Endometrium (tissue), 2 donors: ENCODE results near the gene GAGE10.

Experiments
- FAIRE-seq: peaks from 2 replicates; lab custom pipeline; 2012; peaks lifted over from hg19 to GRCh38; lab: Jason Lieb, UNC
- donor health status: control.
- donor health status: control.

GAGE10 gene, protein sequence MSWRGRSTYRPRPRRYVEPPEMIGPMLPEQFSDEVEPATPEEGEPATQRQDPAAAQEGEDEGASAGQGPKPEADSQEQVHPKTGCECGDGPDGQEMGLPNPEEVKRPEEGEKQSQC

DNA sequence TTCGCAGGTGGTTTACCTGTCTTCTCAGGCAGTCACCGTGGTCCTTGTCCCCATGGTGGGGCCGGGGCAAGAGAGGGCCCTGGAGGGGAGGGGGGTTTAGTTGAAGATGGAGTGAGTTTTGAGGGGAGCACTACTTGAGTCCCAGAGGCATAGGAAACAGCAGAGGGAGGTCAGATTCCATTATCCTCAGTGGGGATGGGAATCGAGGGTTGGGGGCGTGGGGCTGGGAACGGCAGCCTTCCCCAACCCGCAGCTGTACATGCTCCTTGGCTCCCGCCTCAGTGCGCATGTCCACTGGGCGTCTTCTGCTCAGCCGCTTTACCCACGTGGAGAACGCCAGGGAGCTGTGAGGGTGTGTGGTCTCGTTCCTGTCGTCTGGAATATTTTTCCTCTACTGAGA lies at the start of gene GAGE10:
Gene GAGE10 (plus strand): TSS at position 301 of the 400 bp plus-strand sequence. CDS start 1,214 bp downstream, outside the sequence.
- no peak for FAIRE-seq

DNA sequence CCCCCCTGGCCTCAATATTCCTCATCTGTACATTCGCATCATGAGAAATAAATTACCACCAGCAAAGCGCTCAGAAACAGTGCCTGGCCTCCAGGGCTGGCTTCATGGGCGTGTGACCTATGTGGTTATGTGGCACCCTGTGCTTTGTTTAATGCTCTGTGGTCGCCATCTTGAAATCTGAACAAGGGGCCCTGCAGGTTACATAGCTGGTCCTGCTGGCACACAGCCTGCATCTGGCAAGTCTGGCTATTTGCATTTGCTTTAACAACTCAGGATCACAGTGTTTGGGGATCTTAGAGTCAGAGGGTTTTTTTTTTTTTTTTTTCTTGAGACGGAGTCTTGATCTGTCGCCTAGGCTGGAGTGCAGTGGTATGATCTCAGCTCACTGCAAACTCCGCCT lies 48.8 kb upstream of the GAGE10 start:
- FAIRE-seq = no peak

DNA sequence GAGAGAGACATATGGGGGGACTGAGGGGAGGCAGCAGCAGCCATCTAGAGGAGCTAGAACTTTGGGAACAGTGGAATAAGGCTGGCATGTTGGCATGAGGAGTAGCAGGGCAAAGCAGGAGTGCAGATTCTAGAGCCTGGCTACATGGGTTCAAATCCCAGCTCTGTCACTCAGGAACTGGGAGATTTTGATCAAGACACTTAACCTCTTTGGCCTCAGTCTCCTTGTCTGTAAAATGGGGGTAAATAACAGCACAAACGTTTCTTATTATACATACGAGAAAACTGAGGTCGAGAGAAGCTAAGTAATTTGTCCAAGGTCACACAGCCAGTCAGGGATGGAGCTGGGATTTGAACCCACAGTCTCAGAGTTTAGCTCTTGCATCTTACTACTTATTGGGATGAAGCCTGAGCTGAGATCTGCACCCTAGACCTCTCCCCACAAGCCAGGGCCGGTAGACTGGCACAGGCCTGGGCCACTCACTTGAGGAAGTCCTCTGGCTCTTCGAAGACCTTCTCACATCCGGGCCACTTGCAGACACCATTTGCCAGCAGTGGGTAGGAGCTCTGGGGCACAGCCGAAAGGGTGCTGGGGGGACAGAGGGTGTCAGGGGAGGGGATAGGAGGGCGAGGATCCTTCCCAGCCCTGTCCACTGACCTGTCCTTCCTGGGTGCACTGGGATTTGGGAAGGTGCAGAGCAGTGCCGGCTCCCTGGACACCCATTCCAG lies 47.0 kb upstream of the GAGE10 start:
- no peak for FAIRE-seq

DNA sequence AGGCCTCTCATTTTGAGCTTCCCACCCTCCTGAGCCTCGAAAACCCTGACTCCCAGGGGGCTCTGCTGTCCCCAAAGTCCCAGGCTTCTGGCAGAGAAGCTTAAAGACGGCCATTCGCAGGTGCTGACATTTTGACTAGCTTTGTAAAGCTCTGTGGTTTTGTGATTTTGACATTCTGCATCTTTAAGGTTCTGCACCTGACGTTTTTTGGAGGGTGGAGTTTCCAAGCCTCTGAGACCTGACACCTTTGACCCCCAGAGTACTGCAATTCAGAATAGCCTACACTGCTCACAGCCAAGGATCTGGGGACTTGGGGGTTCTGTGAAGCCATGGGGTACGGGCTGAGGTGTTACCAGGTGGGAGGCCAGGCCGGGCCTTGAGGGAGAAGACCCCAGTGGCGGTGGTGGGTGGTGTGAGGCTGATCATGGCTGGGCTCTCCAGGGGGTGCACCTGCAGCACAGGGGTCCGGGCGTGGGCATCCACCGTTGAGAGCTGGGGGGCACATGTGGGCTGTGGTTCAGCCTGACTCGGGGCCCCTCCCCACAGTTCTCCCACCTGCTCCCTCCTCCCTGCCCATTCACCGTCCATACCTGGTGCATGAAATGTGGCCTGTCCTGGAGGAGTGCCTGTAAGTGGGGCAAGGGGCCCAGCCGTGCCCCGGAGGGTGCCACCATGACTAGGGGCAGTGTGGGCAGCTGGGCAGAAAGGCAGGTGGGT lies 46.2 kb upstream of the GAGE10 start:
- no peak for FAIRE-seq

DNA sequence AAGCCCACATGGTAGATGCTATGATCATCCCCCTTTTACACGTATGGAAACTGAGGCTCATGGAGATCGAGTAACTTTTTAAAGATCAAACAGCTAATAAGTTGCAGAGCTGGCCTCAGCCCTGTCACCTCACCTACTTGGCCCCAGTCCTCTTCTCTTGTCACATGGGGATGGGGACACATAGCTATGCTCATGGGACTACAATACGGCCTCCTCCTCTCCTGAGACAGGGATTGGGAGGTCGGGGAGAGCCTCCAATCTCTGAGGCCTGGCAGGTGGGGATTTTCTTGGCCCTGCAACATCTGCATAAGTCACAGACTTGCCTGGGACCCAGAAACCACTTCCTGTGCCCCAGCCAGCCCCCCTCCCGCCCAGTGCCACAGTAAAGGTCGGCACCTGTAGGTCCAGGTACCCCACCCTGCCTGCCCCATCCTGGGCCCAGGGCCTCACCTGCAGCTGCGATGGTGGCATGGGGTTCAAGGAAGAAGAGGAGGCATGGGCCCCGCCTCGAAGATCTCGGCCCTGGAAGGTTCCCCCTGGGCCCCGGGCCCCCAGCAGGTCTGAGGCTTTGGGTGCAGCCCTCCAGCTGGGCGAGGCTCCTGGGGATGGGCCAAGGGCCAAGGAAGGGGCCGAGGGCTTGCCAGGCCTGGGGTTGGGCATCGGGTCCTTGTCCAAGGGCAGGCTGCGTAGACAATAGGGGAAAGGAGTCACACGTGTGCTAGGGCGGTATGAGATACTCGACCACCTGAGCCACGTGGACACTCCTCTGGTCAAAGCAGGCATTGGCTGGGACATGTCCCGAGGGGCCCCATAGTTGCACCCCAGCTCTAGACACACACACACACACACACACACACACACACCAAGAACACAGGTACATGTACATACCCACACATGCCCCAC lies 45.3 kb upstream of the GAGE10 start:
- no peak for FAIRE-seq

DNA sequence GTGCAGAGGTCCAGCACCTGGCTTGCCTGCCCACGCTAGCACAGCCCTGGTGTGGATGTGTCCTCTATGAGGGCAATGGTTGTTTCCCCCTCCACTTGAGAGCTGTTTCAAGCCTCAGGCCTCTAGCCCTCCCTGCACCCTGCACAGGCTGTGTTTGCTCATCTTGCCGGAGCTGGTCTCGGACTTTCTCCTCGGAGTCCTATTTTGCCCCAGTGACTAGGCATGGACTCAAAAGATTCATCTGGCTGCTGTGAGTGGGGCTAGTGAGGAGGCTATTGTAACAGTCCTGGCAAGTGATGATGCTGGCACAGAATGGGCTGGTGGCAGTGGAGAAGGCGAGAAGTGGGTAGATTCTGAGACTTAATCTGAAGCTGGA lies 44.7 kb upstream of the GAGE10 start:
- no peak for FAIRE-seq

DNA sequence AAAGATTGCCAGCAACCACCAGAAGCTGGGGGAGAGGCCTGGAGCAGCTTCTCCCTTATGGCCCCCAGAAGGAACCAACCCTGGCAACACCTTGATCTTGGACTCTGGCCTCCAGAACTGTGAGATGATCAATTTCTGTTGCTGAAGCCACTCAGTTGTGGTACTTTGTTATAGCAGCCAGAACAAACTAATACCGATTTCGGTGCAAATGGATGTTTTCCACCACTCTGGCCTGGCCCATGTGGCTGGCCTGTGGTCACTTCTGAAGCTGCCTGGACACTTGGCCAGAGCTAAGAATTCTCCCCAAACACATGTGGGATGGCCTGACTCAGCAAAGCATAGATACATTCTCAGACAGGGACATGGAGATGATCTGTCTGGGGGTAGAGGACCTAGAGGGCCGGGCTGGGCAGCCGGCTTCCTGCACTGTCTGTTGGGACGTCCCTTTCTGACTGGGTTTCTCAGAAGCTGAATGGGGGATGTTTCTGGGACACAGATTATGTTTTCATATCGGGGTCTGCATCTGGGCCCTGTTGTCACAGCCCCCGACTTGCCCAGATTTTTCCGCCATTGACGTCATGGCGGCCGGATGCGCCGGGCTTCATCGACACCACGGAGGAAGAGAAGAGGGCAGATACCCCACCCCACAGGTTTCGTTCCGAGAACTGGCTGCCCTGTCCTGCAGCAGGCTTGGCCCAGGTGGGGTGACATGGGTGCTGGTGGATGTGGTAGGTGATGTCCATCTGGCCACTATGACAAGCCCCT lies 43.0 kb upstream of the GAGE10 start:
- FAIRE-seq = no peak

DNA sequence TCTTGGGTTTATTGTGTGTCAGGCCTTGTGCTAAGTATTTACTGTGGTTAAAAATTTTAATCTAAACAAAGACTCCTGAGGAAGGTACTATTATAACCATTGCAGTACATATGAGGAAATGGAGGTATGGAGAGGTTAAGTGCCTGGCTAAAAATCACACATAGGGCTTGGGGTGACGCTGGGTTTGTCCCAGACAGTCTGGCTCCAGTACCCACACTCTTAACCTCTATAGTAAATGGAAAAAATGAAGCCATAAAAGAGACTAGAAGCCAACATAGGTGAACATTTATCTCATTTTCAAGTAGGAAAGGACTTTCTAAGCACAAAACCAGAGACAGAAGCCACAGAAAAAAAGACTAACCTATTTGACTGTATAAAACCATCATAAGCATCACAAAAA lies 40.8 kb upstream of the GAGE10 start:
- FAIRE-seq = no peak

DNA sequence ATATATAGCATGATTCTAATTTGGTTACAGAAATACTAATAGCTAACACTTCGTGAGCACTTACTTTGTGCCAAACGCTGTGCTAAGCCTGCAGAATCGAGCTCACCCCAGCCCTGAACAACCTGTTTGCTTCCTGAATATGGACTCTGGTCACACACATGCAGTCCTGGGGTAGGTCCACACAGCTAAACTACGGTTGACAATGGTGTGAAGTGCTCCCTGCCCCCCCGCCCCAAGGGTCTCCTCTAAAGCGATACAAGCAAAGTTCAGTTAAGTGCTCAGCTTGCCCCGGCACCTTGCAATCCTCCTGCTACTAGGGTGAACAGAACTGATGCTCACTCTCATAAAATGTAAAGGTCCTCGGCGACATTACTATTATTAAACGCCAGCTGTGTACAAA lies 39.8 kb upstream of the GAGE10 start:
- FAIRE-seq = no peak

DNA sequence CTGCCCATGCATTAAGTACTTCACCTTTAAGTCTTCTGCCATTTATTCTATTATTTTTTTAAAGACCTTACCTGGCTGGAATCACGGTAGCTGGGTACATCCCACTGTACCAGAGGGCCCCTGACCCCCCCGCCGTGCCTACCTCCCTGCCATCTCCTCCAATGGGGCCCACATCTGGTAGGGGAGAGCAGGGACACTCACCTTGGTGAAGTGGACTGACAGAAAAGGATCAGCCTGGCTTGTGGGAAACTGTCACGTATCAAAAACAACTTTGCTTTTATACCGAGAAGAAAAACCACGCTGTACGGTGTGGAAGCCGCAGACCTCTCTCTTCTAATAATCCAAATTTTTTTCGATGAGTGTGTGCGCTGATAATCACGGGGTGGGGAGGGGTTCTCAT lies 39.0 kb upstream of the GAGE10 start, which contains the start of gene FOXP3:
Gene FOXP3 (minus strand): TSS at position 251 of the 400 bp plus-strand sequence. CDS start 6,205 bp downstream, outside the sequence.
- no peak for FAIRE-seq

DNA sequence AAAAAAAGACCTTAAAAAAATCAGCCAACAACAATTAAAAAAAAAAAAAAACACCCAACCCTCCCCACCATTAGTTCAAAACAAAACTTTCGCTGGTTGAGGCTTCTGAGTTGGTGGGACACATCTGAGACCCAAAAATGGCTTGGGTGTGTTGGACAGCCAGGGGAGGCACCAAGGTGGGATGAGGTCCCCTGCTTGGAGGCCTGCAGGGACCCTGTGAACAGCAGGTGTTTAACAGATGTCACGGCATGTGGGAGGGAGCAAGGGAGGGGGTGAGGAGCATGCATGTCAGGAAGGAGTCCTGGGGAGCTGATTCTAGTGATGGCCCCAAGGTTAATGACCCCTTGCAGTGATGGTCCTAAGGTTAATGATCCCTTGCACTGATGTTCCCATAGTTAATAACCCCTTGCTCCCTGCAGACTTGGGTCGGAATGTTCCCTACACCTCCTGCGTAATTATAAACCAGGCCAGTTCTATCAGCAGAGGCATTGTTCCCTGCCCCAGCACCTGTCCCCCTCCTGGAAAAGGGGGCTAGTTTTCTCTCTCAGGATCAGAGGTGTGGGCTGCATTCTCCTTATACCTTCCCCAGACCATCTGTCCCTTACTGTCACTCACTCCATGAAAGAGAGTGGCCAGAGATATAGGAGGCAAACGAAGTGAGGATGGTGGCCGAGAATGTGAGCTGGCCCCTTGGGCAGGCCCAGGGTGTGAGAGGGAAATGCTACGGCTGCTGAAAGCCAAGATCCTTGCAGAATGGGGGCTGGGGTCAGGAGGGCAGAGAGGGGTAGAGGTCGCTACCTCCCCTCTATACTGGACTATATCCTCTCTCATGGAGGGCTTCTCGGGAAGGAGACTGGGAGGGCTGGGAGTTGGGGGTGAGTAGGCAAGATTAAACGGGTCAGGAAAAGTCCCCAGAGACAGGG lies 36.7 kb upstream of the GAGE10 start:
- FAIRE-seq = no peak

DNA sequence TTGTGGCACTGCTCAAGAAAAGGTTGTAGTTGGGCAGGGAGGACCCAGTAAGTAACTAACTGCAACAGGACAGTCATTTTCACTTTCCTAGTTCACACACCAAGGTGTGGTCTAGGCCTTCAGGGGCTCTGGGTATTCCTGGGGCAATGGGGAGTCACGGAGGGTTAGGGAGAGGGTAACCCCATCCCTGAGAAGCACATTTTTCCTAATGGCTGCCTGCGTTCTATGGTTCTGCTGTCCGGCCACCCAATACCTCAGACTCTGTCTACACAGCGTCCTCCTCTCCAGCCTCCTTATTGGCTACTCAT lies 34.8 kb upstream of the GAGE10 start:
- FAIRE-seq = no peak

DNA sequence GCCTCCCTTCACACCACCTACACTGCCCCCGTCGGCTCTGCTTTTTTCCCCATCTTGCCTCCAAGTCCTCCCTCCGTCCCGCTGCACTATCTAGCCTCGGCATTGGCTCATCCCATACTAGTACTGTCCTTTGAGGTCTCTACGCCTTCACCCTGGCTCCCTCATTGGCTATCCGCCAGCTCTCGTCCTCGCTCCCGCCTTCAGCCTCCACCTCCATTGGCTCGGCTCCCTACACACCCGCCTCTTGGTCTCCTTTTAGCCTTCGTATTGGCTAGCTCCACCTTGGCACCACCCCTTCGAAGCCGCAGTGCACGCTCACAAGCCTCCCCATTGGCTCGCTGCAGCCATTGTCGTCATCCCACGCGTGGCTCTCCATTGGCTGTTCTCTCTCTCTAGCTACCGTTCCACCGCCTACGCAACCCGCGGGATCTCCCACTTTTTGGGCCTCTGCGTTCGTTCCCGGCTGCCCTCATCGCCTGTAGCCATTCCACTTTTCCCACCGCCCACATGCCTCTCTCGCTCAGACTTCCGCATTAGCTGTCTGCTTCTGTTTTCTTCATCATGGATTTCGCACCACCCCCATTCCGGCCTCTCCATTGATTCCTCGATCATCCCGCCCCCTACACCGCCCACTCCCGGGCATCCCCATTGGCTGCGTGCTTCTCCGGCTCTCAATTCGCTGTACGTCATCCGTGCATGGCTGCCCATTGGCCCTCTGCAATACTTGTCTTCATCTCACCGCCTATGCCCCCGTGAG lies 34.3 kb upstream of the GAGE10 start:
- peak; percentile 88 for FAIRE-seq

DNA sequence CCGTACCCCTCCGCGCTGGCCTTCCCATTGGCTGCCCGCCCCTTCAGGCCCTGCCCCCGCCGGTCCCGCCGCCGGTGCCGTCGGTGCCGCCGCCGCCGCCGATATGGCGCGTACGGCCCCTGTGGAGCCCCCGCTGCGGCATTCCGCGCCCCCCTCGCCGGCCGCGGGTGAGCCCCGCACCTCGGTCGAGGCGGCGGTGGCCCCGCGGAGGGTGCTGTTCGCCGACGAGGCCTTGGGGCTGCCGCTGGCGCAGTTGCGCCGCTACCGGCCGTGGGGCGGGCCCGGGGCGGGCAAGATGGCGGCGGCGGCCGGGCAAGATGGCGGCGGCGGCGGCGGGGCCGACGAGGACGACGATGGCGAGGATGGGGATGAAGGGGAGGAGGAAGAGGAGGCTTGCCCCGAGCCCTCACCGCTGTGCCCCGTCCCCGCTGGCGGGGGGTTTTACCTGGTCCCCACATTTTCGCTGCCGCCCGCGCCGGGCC lies 33.6 kb upstream of the GAGE10 start, which contains the start of gene PPP1R3F:
Gene PPP1R3F (plus strand): TSS at position 27 of the 482 bp plus-strand sequence. CDS start 77 bp downstream, at position 104.
- FAIRE-seq = no peak

DNA sequence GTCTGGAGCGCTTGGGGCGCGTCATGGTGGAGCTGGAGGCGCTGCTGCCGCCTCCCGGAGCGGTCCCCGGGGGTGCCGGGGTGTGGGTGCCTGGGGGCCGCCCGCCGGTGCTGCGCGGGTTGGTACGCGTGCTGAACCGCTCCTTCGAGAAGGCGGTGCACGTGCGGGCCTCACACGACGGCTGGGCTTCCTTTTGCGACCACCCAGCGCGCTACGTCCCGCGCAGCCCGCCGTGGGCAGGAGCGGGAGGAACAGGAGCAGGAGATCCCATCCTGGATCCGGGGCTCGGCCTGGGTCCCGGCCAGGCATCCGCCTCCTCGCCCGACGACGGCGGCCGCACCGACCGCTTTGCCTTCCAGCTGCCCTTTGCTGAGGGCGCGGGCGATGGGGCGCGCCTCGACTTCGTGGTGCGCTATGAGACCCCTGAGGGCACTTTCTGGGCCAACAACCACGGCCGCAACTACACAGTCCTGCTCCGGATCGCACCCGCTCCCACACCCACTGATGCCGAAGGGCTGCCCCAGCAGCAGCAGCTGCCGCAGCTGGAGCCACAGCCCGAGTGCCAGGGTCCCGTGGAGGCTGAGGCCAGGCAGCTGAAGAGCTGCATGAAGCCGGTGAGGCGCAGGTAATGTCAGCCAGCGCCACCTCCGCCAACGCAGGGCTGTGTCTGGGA lies 33.1 kb upstream of the GAGE10 start:
- no peak for FAIRE-seq

DNA sequence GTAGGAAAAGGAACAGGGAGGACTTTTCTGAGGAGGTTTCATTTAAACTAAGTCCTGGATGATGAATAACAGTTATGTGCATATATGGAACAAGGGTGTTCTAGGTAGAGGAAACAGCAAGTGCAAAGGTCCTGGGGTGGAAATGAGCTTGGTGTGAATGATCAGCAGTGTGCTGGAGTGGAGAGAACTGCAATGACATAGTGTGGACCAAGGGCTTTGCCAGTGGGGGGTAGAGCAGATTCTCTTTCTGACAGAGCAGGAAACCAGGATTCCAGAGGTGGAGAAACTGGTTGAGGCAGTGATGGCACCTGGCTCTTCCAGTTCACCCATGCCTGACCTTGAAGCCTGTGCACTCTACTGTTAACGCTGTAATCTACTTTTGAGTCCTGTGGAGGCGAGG lies 32.1 kb upstream of the GAGE10 start:
- no peak for FAIRE-seq

DNA sequence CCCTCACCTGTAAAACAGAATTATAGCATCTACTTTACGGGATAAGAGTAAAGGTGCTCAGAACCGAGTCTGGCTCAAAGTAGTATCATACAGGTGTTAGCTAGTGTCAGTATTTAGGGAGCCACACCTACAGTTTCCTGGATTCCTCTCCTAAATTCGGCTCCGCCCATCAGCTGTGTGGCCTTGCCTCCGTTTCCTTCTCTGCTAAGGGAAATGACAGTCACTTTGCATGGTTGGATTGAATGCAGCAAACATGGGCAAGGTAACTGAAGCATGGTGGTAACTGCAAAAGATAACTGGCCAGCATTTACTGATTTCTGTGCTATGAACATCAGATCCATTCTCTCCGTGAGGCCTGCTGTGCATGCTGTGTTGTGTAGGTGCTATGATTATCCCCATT lies 31.0 kb upstream of the GAGE10 start:
- FAIRE-seq = no peak

DNA sequence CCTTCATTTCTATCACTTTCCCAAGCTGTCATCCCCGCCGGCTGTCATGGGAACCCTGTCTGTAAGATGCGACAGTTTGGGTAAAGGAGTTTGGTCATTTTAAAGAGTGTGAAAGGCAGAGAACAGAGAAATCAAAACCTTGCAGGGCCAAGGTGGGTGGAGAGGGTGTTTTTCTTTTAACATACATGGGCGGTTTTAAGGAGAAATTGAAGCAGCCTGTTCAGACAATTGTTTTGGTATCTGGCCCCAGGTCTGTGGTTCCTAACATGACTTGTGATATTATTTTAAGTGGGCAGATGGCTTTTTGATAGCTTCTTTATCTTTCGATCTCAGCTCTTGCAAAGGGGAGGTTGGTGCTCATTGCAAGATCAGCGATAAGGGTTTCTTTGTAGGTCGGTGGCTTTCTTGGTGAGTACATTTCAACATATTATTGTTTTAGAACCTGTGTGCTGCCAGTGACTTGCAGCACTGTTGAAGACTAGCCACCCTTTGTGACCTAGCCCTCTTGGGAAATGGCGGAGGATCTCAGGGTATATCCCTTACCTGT lies 30.2 kb upstream of the GAGE10 start:
- FAIRE-seq = no peak

DNA sequence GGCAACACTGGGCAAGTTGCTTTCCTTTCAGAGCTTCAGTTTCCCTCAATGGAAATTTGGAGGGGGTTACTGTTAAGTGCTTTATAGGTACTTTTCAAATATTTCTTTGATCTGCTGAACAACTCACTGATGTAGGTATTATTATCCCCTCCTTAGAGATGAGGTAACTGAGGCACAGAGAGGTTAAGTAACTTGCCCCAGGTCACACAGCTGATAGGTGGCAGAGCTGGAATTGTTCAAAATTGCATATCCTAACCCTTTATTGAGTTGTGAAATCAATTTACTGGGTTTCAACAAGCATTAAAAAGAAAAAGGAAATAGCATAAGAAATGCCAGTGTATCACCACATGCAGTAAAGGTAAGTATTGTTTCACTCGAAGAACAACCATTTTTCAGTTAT lies 27.2 kb upstream of the GAGE10 start:
- no peak for FAIRE-seq
